ENCODE measurements around the gene VTI1A. TPM values are rescaled to one million over a fixed set of nuclear protein-coding genes. Genes with fewer than 3 reads are reported as not detected.
"Not testable (repeated sequence)": the region's sequence is repeated elsewhere in the genome, so short reads cannot be mapped to it uniquely, and the experiment has no call there.

VTI1A gene
- total RNA-seq, 2 donors from 2014 or later, result 71.6 to 139 TPM

DNA sequence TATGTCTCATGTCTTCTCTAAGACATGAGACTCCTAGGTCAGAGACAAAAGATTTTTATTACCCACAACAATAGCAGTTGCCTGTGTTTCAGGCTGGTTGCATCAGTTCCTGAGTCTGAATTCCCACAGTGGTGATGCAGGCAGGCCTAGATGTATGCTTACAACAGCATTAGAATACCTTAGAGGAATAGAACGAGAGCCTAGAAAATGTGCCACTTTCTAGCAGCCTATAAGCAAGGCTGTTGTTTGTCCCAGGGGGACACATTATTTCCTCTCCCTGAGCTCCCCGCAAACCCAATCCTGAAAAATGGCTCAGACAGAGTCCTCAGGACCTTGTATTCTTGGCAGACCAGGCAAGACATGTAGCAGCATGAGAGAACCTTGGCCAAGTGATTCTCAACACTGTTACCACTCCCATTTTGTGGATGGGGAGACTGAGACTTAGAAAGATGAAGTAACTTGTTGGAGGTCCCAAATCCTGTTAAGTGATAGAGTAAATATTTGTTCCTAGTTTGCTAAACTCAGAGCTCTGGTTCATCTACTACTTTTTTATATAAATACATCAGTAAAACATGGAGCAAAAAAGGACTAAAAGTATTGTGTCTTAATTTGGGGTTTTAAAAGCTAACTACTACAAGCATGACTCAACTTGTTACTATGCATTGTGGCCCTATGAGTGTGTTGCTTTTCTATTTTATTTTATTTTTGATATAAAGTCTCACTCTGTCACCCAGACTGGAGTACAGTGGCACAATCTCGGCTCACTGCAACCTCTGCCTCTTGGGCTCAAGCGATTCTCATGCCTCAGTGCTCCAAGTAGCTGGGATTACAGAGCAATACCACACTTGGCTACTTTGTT lies 14.2 kb downstream of the VTI1A start:
- TF ChIP-seq, protein P1, sequence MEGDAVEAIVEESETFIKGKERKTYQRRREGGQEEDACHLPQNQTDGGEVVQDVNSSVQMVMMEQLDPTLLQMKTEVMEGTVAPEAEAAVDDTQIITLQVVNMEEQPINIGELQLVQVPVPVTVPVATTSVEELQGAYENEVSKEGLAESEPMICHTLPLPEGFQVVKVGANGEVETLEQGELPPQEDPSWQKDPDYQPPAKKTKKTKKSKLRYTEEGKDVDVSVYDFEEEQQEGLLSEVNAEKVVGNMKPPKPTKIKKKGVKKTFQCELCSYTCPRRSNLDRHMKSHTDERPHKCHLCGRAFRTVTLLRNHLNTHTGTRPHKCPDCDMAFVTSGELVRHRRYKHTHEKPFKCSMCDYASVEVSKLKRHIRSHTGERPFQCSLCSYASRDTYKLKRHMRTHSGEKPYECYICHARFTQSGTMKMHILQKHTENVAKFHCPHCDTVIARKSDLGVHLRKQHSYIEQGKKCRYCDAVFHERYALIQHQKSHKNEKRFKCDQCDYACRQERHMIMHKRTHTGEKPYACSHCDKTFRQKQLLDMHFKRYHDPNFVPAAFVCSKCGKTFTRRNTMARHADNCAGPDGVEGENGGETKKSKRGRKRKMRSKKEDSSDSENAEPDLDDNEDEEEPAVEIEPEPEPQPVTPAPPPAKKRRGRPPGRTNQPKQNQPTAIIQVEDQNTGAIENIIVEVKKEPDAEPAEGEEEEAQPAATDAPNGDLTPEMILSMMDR (IDR thresholded peaks at IDR 0.05), result no peak
- DNase-seq (ENCODE audit: low spot score) (no peak), ATAC-seq (ENCODE audit: insufficient number of reproducible peaks, low FRiP score, low read depth) (no peak)
- Histone ChIP-seq H3K4me1 (ENCODE audit: control insufficient read depth in 1 of 2, low read depth in 2 of 2) (no peaks in the 10 kb centered on the region), H3K27ac (no peak overlapping the region), H3K4me3 (no peak overlapping the region), H3K9me3 (no peaks in the 10 kb centered on the region), H3K36me3 (peaks cover 11% of the 10 kb centered on the region), H3K27me3 (replicated peaks; ENCODE audit: insufficient read depth) (no peaks in the 10 kb centered on the region)

DNA sequence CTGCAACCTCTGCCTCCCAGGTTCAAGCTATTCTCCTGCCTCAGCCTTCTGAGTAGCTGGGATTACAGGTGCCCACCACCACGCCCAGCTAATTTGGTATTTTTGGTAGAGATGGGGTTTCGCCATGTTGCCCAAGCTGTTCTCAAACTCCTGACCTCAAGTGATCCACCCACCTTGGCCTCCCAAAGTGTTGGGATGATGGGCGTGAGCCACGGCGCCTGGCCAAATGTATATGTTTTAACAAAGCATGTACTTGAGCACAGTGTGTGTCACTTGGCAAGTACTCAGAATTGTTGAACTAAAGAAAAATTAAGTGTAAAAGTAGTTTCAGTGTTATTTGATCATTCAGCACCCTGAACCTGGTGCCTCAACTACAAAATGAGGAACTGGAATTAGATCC lies 17.1 kb downstream of the VTI1A start:
- H3K4me3 ChIP-seq; H3K27ac ChIP-seq; H3K4me1 ChIP-seq (ENCODE audit: control insufficient read depth in 1 of 2, low read depth in 2 of 2); DNase-seq (ENCODE audit: low spot score); ATAC-seq (ENCODE audit: insufficient number of reproducible peaks, low FRiP score, low read depth); H3K9me3 ChIP-seq; H3K27me3 ChIP-seq (replicated peaks; ENCODE audit: insufficient read depth): not testable (repeated sequence)
- H3K36me3 ChIP-seq, result peaks cover 11% of the 10 kb centered on the region

DNA sequence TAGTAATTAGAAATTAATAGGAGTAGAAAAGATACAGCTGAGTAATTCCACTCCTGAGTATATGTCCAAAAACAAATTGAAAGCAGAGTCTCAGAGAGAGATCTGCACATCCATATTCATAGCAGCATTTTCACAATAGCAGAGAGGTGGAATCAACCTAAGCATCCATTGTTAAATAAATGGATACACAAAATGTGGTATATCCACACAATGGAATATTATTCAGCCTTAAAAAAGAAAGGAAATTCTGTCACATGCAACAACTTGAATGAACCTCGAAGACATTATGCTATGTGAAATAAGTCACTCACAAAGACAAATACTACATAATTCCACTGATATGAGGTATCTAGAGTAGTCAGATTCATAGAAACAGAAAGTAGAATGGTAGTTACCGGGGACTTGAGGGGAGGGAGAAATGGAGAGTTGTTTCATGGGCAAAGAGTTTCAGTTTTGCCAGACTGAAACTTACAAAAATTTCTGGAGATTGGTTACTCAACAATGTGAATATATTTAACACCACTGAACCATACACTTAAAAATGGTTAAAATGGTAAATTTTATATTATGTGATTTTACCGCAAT lies 18.4 kb downstream of the VTI1A start:
- Histone ChIP-seq H3K27me3 (replicated peaks; ENCODE audit: insufficient read depth) (no peaks in the 10 kb centered on the region), H3K9me3 (no peaks in the 10 kb centered on the region), H3K4me1 (ENCODE audit: control insufficient read depth in 1 of 2, low read depth in 2 of 2) (no peaks in the 10 kb centered on the region), H3K36me3 (peaks cover 11% of the 10 kb centered on the region), H3K27ac (no peak overlapping the region), H3K4me3 (no peak overlapping the region)
- DNase-seq (ENCODE audit: low spot score) (no peak), ATAC-seq (ENCODE audit: insufficient number of reproducible peaks, low FRiP score, low read depth) (no peak)
- TF ChIP-seq, protein P1 (IDR thresholded peaks at IDR 0.05), result no peak

DNA sequence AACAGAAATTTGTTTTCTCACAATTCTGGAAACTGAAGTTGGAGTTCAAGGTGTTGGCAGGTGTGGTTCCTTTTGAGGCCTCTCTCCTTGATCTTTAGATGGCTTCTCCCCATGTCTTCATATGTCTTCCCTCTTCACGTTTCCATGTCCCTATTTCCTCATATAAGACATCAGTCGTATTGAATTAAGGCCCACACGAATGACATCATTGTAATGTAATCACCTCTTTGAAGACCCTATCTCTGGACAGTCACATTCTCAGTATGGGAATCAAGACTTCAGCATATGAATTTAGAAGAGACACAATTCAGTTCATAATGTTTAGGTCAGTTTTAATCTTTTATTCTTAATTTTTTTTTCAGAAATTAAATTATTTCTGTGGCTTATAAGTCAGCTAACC lies 19.8 kb downstream of the VTI1A start:
- ATAC-seq (ENCODE audit: insufficient number of reproducible peaks, low FRiP score, low read depth) (no peak), DNase-seq (ENCODE audit: low spot score) (no peak)
- Histone ChIP-seq H3K4me3 (no peak overlapping the region), H3K36me3 (peaks cover 6% of the 10 kb centered on the region), H3K9me3 (no peaks in the 10 kb centered on the region), H3K4me1 (ENCODE audit: control insufficient read depth in 1 of 2, low read depth in 2 of 2) (peaks cover 0 to 4% of the 10 kb centered on the region in 2 donors), H3K27me3 (replicated peaks; ENCODE audit: insufficient read depth) (no peaks in the 10 kb centered on the region), H3K27ac (no peak overlapping the region)
- TF ChIP-seq, protein P1 (IDR thresholded peaks at IDR 0.05), result no peak

DNA sequence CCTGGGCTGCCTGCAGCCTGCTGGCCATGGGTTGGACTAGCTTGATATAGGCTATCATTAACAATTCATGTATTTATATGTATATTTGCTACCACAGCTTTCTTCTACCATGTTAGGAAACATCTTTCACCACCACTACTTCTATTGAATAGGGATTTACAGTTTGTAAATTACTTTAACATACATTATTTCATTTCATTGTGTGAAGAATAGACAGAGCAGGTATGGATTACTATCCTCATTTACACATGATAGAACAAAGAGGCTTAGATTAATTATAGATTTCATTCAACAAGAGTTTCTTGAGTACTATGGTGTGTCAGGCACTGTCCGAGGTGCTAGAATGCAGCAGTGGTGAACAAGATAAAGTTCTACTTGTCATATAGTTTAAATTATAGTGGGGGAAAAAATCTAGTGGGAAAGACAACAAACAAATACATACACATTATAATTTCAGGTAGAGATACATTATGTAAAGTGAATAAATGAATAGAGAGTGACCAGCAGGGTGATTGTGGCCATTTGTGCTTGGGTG lies 20.6 kb downstream of the VTI1A start:
- Histone ChIP-seq H3K4me1 (ENCODE audit: control insufficient read depth in 1 of 2, low read depth in 2 of 2) (peaks cover 0 to 10% of the 10 kb centered on the region in 2 donors), H3K27ac (no peak overlapping the region), H3K9me3 (no peaks in the 10 kb centered on the region), H3K27me3 (replicated peaks; ENCODE audit: insufficient read depth) (no peaks in the 10 kb centered on the region), H3K36me3 (peaks cover 6% of the 10 kb centered on the region), H3K4me3 (no peak overlapping the region)
- no peak for DNase-seq (ENCODE audit: low spot score)
- TF ChIP-seq, protein P1 (IDR thresholded peaks at IDR 0.05), result no peak
- ATAC-seq (ENCODE audit: insufficient number of reproducible peaks, low FRiP score, low read depth), result no peak

All from thoracic aorta (tissue), 2 donors.